NCI-H510A (cell line): ENCODE data around the gene LGR4.

Experiments
- DNase-seq: peaks from one replicate; lab custom pipeline; 2025; lab: John Stamatoyannopoulos, UW

LGR4 gene

DNA sequence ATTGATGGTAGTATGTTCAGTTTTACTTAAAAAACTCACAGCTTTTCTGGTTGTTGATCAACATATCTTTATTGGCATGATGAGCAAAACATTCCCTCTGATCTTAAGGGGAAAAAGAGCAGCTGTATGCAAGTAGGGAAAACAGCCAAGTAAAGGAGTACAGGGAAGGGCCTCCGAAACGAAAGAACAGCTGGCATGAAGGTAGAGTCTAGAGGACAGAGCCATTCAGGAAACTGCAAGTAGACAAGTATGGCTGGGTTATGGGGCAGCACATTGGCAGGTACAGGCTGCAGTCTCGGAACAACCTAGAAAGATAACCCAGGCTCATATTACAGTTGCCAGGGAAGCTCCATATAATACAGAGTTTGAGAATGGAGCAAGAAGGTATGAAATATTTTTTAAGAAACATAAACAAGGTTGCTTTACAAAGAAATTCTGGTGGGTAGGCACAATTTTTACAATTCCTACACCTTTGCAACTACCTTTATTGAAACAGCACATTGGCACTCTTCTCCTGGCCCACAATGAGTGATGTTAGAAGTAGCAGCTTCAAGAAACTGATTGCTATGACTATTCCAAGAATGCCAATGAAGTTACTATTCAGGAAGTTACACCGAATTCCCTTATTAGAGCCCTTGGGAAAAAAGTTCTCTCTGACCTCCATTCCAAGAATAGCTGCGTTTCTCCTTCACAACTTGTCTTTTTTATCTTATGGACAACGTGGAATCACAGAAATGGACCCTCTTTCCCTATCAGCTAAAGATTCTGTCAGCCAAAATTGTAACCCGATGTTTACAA, 45.2 kb downstream of the LGR4 start:
- no peak for DNase-seq

DNA sequence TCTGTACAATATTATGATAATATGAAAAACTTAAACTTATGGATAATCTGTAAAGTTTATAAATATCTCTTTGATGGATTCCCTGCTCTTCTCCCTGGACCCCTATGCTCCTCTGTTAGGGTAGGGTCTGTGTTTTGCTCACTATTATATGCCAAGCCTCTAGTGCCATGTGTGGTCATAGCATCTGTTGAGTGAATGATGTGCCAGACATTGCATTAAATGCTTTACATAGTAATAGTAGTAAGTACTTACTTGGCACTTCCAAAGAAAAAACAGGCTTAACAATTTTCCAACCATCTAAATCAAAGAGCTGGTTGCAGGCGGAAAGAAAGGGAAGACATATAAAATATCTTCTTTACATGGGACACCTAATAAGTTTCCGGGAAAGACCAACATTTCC, 46.8 kb downstream of the LGR4 start:
- DNase-seq = no peak

DNA sequence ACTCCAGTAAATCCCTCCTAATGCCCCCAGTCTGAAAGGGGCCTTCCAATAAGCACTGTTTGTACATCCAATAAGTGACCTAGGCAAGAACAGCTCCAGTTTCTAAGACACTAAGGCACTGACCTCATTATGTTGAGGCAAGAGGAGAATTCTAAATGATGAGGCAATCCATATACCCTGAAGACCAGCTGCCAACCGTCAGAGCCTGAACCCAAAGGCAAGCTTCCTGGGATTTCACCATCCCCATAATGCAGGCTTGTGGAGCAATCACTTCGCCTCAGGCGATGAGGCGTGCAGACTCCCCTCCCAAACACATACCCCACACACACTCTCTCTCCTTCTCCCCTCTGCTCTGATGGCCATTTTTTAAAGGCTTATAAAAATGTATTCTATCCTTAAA, 49.5 kb downstream of the LGR4 start:
- no peak for DNase-seq

DNA sequence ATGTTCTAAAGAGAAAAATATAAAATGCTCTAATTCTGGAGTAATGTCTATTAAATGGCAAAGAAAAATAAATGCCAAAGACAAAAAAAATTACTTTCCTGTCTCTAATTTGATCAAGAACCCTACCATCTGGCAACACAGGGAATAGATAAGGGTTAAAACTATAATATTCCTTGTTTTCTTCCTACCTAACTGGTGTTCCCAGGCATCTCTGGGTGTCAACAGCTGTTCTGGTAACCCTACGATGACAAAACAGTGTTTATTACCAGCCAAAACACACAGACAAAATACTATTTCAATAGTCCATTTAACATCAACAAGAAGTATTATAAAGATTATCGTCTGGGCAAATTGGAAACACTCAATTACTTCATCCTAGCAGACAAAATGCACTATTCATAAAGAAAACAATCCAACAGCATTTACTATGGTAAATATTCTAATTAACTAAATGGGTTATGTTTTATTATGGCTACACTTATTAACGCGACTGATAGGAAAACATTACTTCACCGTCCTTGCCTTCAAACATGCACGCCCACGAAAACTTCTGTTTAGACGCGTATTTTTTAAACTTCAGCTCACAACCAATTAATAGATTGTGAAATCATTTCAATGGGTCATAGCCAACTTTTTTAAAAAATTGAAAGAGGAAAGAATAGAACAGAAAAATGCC, 50.6 kb downstream of the LGR4 start:
- no peak for DNase-seq

DNA sequence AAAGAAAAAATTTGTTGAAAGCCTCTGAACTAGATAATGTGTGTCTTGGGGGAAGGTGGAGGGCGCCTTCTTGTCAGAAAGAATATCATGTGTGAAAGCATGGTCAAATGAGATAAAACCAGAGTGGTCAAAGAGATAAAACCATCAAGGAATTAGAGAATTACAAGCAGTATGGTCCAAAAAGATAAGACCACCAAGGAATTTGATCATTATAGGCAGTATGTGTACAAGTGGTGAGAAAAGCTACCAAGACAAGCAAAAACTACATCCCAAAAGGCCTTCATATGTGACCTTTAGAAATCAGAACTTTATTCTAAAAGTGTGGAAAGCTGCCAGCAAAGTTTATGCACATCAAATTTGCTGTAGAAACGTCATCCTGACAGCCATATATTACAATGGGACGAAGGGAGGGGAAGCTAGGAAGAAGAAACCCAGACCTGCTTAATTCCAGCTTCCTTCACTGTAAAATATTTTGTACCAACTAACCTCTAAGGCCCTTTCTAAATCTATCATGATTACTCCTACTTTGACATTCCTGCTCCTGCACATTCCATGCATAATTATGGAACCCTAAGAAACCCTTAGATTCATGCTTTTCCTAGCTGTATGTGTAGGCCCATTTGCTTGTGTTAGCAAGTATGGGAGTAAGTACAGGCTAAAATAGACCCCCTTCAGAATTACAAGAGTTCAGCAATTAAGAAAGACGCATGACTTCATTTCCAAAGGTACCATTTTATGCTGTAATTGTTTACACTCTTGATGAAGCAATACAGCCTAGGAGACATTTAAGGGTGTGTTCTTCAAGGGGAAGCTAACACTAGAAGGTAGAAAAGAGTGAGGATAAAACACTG, 51.6 kb downstream of the LGR4 start:
- no peak for DNase-seq

DNA sequence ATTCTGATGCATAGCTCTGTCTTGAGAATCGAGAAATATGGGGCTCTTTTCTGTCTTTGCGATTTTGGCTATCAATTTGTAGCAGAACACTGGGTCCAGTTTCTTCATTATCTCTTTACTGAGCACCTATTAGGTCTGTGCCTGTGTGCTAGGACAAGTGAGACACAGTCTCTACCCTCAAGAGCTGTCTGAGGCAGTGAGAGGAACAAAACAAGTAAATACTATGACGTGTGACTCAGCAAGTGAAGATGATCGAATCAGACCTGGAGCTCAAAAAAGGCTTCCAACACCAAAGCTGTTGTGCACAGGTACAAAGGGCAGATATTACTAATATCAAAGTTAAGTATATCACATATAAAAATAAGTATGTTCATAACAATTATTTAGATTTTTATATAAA, 52.4 kb downstream of the LGR4 start:
- no peak for DNase-seq

DNA sequence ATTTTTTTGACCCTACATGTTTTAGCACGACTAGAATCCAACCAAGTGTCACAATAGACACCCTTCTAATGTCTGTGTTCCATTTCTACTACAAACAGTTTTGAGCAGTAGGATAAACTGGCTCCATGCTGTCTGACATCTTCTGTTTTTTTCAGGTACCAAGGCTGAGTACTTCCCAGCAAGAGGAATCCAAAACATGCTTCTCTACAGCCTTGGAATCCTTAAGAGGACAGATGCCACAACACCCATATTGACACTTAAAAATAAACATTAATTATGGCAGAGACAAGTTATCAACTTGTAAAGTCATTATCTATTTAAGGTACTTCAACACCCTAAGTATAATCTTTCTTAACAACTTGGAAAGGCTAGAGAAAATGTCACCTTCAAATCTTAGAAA, 54.2 kb downstream of the LGR4 start:
- DNase-seq = no peak

DNA sequence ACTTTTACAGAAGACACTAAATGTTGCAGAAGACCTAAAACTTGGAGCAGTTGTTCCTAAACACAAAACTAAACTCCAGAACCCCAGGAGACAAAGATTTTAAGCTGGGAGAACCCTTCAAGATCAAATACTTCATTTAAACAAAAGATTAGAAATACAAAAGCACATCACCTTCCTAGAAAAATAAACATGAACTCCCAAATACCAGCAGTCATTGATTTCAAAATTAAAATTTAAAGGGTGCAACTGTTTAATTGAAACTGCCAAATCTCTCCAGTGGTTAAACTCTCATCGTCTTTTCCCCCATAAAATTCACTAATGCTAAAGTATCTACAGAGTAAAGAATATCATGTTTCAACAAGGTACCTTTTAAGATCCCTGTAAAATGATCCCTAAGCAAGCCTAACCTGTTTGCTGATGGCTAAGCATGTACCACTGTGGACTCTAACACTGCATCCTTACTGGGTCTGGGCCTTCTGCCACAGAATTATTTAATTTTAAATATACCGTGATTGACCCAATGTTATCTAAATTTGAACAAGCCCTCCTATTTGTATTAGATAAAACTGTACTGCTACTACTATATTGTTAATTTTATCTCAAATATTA, 55.9 kb downstream of the LGR4 start:
- DNase-seq = no peak

DNA sequence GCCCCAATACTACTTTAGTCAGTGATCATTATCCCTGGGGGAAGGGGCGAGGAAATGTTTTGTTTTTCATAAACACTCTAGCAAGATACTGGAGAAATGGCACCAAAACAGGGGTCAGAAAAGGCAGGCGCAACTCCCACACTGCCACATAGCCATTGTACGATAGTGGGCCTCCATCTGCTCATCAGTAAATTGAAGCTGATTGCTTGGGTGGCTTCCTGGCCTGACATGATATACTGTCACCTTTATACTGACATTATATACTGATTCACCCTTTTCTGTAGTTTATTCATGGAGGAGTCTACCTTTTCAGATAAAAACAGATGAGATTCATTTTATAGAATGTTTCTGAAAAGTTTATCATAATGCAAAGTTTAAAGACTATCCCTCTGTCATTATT, 57.9 kb downstream of the LGR4 start:
- no peak for DNase-seq

DNA sequence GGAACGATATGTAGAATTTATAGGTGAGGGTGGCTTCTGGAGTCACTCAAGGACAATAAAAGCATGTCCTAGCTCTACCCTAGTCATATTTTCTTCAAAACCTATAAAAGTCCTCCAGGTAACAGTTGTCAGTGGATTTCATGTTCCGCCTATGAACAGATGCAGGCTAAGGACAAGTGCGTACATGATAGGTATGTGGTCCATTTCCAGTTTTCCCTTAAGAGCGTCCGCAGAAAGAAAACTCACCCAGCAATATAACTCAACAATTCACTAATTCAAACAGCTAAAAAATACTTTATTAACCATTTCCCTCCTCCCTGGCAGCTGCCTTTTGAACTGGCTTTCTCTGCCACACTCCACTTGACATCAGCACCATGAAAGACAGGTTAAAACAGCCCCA, 59.4 kb downstream of the LGR4 start:
- DNase-seq = no peak

DNA sequence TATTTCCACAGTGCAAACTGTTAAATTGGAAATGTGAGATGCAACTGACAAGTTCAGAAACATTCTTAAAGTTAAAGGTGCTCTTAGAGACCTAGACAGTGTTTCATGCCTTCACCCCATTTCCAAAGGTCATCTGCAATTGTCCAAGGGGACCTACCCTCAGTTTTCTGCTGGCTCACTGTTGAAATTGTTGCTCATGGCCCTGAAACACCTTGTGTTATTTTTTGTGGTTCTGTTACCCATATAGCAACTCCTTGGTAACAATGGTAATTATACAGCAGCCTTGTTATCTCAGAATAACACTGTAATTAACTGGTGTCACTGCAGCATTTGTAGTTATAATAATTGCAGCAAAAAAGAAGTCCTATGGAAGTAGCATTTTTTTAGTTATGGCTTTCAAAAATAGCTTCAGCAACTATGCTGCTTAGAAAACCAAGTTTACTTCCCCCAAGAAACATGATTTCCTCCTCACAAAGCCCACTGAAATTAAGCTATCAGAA, 60.3 kb downstream of the LGR4 start:
- no peak for DNase-seq

DNA sequence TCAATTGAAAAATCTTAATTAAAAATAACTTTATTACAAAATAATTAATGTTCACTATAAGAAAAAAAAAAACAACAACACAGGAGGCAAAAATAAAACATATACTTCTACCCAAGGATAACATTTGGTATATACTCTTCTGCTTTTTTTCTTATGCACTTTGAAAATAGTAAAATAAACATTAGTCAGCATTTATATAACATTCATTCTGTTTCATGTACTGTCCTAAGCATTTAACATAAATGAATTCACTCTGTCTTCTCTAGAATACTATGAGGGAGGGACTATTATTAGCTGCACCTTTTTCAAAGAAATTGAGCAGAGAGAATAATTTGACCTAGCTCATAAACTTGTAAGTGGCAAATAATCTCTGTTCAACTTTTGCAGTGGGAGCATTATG, 61.3 kb downstream of the LGR4 start:
- no peak for DNase-seq

DNA sequence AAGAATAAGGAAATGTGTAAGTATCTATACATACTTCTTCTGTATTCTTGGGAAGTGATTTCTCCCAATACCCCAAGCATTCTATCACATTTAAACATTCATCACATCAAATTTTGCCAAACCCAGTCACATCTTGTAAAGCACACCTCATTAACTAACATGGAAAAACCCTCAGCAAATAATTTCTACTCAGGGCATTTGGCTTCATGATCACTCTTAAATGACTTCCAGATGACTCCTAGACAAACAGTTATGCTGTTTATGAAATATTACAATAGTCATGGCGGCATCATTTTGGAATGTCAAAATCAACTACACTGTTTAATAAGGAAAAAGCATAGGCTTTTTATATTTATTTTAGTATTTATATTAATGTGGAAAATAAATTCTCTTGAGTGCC, 62.3 kb downstream of the LGR4 start:
- DNase-seq = no peak

DNA sequence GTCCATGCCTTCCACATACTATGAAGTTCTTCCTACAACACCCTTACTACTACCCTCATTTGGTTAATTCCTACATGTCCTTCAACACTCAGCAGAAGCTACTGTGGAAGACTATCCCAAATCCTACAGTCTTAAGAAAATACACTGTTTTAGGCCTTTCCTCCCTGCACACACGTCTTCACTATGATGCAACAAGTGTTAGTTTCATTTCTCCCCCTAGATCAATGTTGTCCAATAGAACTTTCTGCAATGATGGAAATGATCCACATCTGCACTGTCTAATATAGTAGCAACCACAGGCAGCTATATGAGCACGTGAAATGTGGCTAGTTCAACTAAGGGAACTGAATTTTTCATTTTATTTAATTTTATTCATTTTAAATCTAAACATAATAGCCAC, 62.8 kb downstream of the LGR4 start:
- no peak for DNase-seq

DNA sequence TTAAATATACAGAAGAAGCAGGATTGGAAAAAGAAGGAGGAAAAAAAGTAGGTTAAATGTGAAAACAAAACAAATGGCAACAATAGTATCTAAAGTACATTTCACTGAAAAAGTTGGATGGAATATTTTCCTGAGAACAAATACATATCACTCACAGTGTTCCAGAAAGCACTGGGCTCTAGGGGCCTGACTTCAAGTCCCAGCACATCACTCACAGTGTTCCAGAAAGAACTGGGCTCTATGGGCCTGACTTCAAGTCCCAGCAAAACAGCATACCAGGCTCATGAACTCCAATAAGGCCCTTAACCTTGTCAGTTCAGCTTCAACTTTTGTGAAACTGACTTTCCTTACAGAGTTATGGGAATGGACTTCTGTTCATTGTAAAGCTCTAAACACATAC, 63.5 kb downstream of the LGR4 start:
- DNase-seq = no peak

DNA sequence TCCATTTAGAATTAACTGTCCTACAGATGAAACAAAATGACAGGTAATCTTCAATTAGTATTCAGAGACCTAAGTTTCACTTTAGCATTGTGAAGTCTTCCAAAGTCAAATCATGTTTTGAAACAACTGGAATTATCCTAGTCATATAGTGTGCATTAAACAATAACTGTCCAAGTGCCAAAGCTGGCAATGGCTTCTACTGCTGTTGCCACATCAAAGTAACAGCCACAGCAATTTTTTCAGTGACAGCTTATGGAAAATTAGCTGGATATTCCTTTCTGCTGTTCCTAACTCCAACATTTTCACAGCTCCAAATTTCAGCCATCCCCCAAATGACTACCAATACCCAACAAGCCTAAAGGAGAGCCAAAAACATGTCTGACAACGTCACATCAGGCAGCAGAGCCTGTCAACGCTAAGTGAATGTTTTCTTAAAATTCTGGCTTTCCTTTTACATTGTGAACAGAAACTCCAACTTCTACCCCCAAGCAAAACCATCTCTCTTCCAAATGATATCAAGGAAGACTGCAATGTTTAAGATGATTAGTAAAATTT, 64.3 kb downstream of the LGR4 start:
- DNase-seq = no peak

DNA sequence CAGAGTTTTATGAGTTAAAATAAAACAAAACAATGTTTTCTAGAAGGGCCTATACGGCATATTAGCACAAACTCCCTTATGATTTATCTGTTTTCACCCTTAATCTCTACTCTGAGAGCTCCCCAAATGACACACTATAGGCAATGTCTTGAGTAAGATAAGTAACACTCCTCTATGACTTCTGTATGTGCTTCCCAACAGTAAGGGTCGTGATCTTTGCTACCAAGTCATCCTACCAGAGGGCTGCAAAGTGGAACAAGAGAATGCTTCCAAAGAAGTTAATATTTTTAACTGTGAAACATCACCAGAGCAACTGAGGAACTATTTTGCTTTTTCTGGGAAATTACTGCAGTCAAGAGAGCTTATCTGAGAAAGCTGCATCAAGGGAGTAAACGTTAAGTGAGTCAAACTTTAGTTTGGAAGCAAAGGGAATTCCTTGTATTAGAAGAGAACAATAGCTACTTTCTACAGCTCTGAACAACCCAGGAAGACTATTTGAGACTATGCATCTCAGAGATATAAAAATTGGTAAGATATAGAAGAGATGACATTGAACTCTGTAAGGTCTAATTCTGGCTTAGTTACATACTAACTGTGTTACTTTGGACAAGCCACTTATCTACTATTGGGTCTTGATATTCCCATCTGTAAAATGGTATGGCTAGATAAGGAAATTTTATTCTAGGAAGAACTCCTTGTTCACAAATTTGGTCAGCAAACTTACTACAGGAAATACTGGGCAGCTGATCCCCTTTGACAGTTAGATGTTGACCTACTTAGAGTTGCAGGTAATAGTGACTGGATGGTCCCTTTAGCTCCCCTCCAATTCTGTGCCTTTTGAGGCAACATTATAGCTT, 65.9 kb downstream of the LGR4 start:
- DNase-seq = no peak

DNA sequence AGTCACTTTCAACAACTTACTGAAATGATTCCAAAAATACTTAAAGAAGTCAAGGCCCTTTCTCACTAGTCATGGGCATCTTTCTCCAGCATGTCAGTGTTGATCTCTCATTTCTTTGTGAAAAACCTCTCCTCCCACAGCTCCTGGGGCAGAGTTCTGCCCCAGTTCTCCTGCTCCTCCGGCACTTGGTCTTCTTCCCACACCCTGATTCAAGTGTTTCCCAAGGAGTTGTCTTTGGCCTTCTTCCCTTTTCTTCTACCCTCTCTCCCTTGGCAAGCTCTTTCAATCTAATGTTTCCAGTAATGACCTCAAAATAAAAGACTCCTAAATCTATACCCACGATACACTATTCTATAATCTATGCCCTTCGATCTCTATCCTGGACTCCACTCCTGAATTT, 67.5 kb downstream of the LGR4 start:
- DNase-seq = no peak

DNA sequence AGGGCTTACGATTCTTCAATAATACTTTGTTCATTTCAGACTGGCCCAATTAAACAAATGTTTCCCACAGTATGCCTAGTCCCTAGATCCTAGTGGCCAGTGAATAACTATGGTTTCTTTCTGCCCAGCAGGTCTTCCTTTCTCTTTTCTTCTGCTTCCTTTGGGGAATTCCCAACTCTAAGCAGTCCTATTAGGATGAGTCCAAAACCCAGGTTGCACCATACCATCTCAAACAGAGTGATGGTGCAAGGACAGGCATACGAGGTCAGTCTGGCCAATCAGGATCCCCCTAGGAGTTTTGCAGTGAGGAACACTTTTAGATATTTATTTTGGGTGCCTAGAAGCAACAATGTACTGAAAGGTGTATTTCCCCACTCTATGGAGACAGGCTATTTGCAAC, 68.2 kb downstream of the LGR4 start:
- no peak for DNase-seq

DNA sequence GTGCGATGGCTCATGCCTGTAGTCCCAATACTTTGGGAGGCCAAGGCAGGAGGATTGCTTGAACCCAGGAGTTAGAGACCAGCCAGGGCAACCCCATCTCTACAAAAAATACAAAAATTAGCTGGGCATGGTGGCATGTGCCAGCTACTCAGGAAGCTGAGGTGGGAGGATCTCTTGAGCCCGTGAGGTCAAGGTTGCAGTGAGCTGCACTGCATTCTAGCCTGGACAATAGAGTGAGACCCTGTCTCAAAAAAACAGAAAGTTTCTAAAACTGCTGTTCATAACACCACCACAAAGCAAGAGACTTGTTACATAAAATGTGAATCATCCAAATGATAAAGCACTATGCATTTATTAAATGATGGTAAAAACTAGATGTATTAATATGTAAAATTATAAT, 69.4 kb downstream of the LGR4 start:
- DNase-seq = no peak

DNA sequence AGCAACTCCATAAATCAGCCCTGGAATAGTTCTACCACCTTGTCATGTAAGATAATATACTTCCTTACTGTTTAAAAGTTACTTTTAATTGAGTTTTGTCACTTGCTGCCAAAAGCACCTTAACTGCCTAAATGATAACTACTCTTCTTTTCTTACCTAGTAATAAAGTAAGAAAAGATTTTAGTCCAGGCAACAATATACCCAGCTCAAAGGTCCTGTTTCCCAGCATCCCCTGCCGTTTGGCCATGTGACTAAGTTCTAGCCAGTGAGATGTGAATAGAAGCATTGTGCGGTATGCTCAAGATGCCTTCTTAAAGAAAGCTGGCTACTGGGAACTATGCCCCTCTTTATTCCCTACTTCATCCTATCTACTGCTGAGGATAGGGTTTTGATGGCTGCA, 70.1 kb downstream of the LGR4 start:
- no peak for DNase-seq
